HG03432 (cell line): ENCODE measurements around the gene RALGPS1.

Source experiments
- ATAC-seq: cut with Tn5 transposase; IDR thresholded peaks from one replicate; pipeline ENCODE4 v1.9.1; 2021; ENCODE audit warnings: mild to moderate bottlenecking, moderate library complexity; ENCODE audit not compliant: unreplicated experiment

The RALGPS1 gene

DNA sequence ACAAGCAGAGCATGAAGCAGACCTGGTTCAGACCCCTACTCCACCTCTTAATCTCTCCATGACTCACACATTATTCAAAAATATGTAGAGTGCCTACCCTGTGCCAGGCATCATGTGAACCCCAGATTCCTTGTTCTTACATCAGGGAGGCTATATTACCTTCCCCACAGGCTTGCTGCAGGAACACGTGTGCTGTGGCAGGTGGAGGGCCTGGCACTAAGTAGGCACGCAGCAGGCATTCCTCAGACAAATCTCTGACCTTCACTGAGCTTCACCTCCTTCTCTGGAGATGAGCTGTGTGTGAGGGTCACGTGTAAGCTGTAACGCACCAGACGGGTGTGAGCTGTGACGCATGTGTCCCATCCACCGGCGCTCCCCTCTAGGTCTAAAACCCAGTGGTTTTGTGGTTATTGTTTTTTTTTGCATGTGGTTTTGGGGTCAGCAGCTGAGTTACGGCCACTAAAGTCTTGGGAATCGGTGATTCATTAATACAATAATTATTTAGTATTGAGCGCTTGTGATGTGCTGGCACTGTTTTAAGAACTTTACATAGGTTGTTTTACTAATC lies 177.5 kb downstream of the RALGPS1 start:
- no peak for ATAC-seq

DNA sequence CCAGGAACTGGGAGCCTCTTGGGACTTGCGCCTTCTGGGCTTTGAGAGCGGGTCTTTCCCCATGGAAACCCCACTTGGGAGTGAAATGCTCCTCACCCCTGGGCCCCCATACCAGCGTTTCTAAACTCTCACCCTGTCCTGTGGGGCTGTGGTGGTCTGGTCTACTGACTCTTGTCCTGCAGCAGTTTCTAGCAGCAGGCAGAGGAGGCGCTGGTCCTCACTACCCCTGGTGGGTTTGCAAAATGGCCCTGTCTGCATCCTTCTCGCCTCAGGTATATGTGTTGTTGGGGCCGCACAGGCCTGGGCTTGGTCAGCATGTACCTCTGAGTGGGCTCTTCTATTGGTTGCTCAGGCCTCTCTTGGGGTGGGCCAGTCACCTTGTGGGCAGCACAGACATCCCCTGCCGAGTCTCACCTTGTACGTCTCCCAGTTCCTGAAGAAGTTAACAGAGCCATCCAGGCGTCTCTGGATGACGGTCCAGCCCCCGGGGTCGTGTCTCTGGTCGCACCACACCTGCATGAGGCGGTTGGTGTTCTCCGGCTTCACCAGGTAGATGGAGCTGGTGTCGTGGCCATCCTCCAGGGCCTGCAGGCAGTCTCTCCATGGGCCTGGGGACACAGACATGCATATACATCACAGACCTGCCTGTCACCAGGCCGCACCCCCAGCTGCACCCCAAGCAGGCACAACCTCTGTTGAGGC lies 178.9 kb downstream of the RALGPS1 start:
- no peak for ATAC-seq

DNA sequence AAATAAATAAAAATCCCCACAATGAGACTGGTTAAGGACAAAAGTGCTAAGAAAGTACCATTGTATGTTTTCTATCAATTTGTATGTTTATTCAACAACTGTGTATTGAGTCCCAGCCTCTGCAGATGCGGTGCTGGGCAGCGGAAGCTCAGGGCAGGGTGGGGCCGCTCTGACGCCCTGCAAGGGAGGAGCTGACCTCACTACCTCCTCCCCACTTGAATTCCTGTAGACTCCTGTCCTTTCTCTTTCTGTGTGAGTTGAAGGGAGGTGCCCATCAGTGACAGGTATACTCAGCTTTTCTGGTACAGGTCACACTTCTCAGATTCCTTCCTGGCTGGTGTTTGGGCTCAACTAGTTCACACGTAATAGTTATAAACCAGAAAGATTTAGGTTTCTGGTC lies 180.8 kb downstream of the RALGPS1 start:
- no peak for ATAC-seq

DNA sequence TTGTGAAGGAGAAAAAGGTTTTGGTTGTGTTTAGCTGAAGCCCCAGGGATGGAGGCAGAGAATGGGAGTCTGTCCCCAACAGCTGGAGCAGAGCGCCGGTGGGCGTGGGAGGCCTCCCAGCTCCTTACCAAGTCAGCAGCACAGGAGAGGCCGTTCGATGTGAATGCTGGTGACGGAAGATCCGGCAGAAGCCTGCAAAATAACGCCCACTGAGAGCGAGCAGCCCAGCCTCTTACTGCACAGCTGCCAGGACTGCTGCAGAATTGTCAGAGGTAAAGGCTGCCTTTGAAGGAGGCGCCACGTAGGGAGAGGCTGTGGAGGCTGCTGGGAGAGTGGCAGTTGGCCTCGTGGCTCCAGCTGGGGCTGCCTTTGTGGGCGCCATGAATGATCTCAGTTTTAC lies 181.6 kb downstream of the RALGPS1 start:
- ATAC-seq, result no peak

DNA sequence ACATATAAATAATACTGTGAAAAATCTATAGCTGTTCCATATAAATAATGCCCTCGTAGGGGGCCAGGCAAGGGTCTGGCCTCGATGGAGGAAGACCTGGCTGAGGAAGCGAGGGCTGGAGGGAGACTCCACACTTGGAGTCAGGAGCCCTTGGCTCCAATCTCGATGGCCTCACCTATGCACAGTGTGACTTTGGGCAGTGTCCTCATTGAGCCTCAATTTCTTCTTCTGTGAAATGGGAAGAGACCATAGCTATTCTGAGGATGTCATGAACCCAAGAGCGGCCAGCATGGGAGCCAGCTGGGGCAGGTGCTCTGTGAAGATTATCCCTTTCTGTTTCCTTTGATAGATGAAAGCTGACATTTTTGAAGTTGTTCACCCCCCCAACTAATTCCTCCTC lies 183.1 kb downstream of the RALGPS1 start:
- no peak for ATAC-seq

DNA sequence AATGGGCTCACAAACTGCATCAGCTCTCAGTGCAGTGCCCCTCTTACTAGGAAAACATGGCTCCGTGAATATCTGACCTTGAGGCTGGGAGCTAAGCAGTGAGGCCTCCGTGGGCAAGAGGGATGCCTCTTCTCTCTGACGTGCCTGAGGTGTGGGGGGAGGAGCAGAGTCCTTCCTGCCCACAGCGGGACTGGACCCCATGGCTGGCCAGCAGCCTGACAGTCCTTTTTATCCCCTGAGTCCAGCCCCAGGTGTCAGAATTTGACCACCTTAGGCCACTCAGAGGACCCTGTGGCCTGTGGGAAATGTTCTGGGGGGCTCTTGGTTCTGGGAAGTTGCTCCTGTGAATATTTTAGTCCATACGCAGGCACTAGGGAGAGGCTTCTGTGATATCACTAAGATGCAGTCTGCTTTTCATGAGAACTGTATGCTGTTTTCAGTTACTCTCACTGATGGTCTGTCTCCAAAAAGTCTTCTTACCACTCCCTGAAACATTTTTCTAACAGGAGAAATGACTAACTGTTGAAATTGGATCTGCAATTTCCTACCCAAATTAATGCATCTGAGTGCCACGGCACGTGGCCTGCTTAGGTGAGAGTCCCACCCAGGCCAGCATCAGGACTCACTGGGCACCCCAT lies 184.5 kb downstream of the RALGPS1 start:
- ATAC-seq, result no peak

DNA sequence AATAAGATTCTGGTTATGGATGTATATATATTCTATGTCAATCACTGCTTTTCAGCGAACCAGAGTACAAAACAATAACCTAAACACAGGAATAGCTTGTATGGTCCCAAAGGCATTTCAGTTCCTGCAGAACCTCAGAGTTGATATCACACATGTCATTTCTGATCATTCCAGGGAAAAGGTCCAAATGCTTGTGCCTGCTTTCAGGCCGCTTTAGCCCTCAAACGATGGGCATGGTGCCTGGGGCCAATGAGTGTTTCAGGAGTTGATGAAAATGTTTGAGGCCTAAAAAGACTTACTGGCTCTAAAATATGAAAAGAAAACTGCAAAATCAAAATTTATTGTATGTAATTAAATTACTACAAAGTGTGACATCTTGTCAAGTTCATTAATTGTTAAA lies 185.1 kb downstream of the RALGPS1 start:
- no peak for ATAC-seq

DNA sequence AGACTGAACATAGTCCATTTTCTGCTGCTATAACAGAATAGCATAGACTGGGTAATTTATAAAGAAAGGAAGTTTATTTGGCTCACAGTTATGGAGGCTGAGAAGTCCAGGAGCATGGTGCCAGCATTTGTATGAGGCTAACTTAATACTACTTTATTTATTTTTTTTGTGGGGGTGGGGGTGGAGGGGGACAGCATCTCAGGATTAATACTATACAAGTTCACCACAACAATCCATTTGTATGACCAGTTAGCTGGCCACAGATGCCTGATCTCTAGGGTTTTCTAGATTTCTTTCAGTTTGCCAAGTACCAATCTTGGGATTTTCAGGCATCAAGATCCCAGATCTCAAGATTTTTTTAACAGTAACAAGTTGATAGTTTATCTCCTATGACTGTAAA lies 187.6 kb downstream of the RALGPS1 start:
- no peak for ATAC-seq

DNA sequence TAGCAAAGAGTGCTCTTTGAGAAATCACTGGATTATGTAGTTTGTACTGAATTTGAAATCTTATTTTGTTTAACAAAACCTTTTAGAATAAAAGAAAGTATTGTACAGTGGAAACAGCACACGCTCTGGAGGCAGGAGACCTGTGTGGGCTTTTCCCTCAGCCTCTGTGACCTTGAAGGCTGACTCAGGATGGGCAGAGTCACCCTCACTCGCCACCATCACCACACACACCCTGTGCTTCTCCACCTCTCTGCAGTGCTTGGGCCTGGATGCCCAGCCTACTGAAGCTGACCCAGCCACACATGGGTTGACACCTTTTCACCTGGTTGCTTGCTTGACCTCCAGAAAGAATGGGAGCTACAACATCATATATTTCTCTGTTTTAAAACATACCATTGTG lies 188.2 kb downstream of the RALGPS1 start:
- ATAC-seq, result no peak

DNA sequence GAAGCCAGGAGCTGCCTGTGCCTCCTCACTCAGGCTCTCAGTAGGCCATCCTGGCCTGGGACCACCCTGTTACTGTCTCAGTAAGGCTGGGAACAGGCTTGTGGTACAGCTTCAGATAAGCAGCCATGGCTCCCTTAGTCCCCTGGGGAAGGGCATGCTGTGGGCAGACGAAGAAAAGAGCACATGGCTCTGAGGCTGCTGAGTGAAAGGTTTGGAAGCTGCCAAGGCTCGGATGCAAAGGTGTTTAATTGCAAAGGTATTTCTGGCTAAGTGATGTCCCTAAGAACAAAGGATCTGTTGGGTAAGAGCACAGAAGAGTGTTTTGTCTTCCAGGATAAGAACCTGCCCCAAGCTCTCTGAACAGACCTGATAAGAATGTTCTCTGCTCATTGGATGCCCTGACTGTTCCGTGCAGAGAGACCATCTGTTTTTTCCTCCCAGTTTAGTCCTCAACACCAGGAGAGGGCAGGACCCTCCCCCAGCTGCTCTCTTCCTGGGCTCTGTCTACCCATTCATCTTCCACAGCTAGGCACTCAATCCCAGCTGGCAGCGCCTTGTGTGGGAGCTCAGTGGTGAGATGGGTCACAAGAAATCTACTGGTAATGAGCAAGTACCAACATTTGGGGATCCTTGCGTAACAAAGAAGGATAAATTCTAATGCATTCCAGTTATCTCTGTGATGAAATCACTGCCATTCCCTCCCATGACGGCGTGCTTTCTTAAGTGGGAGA lies 190.2 kb downstream of the RALGPS1 start:
- ATAC-seq, result no peak

DNA sequence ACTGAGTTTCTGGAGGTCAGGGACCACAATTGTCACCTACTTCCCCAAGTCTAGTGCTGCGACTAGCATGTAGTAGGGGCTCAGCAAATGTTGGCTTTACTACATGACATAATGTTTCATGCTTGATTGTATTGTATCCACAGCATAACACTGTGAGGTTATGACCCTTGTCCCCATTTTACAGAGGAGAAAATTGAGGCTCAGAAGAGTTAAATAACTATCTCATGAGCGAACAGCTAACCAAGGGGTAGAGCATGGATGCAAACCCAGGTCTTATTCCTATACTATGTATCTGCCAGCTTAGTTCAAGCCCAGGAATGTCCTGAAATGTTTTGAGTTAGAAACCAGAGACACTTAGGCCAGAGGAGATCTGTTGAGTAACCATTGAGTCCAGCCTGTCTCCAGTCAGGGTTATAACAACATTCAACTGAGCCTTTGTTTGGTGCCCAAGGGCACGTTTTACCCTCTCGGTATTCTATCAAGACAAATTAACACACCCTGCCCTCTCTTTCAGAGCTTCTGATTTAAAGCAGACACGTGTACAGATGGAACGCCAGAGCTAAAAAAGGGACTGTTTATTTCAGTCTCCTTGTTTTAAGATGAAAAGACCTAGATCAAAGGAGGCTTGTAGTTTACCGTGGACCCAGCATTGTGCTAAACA lies 191.4 kb downstream of the RALGPS1 start:
- no peak for ATAC-seq

DNA sequence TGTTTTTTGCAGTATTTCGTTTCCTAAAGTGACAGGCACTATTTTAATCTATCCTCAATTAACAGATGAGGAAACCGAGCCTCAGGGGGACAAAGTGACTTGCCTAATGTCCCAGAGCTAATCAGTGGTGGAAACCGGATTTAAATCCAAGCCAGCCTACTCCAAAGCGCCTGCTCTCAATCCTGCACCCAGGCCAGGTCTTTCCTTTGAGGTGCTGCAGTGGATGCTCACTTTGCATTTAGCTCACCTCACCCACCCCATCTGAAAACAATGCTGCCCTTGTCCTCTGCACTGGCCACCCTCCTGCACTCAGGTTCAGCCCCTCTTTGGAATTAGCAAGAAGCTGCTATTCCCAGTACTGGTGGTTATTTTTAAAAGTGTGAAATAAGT lies 191.9 kb downstream of the RALGPS1 start:
- ATAC-seq, result no peak

DNA sequence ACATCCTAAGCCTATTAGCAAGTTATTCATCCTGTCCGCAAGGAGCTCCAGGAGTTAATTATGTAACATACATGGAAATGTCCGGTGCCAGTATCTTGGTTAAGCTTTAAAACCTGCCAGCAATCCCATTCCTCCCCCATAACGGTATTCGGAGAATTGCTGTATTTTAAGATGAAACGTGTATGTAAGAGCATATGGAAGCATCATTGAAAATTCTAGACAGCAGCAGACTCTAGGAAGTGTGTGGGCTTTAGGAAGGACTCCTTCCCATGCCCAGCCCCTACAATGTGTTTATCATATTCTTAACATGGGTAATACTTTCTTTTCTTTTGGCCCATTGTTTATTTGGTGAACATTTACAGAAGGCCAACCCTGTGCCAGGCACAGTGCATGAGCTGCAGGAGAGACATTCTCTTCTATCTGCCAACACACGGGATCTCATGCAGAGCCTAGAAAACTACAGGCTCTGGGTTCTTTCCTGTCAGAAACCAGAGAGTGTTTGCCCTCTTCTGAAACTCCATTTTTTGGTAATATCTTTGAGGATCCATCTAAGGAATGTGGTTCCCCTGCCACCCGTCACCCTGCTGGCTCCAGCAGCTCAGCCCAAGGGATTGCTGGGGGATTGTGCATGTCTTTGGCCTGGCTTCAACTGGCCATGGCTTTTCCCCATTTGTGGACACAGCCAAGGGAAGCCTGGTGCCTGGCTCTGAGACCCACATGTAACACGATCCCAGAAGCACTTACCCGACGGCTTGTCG lies 192.8 kb downstream of the RALGPS1 start:
- no peak for ATAC-seq

DNA sequence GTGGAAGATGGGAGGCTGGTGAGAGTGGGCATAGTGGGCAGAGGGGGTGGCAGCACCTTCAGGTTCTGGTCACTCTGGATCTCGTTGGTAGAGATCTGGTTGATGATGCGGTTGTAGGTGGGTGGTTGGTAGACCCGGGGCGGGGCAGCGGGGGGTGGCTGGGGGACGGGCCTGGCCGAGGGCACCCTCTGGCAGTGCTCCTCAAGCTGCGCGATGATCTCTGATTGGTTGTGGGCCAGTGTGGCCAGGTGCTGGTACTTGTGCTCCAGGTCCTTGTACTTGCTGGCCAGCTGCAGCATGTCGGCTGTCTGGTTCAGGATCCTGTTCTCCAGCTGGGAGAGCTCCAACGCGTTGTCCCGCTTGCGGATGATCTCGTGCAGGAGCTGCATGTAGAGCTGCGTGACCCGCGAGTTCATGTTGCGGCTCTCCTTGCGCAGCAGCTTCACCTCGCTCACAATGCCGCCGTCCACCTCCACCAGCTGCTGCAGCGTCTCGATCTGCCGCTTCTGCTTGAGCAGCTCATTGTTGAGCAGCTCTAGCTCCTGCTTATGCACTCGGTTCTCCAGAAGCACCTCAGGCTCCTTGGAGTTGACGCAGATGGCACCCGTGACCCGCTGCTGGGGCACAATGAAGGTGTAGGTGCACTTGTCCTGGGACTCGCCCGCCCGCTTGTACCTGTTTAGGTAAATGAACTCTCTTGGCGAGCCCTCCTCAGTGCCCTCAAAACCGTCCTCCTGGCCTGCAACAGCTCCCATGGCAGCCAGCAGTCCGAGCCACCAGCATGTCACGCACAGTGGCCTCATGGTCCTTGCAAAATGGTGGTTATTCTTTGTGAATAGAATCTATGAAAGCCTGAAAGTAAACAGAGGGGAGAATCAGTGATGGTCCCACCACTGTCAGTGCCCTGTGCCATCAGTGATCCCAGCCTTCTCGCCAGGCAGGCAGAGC lies 193.6 kb downstream of the RALGPS1 start:
- ATAC-seq, result no peak

DNA sequence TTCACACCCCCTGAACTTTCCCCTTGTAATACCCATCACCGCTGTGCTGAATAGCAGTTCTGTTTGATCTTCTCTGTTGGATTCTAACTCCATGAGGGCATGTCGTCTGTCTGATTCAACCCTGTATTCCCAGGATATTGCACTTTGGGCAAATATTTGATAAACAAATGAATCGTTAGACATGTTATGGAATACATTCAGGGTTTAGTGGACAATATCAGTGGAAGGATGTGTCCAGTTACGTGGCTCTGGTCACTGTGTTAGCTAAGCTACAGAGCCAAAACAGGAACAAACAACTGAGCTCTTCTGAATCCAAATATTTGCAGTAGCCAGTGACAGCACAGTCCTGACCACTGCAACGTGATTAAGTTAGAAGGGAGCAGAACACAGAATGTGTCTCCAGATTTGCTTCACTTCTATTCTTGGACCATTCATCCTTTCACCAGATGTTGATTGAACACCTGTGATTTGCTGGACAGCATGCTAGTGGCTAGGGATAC lies 194.7 kb downstream of the RALGPS1 start:
- no peak for ATAC-seq

DNA sequence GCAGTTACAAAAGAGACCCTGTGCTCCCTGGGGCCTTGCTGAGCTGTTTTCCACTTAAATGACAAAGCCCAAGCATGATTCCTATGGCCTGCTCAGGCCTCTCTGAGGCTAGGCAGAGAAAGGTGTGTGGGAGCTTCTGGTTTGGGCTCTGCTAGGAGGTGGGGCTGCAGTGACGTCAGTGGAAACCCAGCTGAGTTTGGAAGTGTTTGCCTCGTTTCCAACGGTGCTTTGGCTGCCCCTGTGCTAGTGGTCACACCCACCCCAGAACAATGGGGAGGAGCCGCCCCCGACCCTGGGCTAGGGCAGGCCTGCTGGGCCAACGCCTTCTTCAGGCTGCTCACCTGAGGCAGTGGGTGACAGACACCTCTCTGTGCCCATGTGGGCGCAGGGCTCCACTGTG lies 197.5 kb downstream of the RALGPS1 start:
- no peak for ATAC-seq

DNA sequence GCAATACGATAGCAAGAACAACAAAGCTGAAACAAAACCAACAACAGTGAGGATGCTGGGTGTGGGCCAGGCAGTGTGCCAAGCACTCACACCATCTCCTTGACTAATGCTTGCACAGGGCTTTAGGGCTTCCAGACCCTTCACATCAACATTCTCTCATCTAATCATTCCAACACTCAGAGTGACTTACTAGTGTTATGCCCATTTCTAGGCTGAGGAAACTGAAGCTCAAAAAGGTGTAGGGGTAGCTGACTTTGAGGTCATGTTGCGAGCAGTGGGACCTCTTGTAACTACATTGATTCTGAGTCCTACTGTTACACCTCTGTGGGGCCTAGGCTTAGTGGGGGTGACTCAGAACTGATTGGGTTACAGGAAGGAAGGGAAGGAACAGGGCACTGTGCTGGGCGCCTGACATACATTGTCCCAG lies 198.2 kb downstream of the RALGPS1 start:
- ATAC-seq, result no peak

DNA sequence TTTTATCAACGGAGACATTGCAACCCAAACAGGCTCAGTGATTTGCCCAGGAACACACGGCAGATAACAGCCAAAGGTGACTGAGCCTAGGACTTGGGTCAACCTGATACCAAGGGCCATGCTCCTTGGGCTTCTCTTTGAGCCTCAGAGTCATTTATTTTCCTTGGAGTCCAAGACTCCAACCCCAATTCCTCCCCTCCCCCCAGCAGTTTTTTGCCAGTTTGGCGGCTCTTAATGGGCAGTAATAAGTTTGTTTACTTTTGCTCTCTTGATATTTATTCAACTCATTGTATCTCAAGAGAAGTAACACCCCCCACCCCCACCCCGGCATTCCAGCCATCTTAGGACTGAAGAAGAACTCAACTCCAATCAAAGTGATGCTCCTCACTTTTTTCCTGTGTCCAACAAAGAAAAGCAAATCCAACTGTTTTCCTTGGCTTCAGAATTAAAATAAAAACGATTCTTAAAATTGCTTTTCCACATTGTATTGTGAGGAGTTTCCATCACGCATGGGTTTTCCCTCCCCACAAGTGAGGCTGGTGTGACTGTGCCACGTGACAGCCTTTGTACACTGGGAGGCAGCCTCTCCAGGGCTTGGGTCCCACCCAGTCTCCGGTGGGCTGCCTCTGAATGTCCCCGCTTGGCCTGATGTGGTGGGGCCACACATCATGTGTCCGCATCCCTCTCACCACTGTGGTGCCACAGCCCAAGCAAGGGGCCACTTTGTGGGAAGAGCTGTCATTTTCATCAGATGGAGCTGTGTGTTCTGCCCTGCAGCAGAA lies 198.8 kb downstream of the RALGPS1 start:
- ATAC-seq, result no peak

DNA sequence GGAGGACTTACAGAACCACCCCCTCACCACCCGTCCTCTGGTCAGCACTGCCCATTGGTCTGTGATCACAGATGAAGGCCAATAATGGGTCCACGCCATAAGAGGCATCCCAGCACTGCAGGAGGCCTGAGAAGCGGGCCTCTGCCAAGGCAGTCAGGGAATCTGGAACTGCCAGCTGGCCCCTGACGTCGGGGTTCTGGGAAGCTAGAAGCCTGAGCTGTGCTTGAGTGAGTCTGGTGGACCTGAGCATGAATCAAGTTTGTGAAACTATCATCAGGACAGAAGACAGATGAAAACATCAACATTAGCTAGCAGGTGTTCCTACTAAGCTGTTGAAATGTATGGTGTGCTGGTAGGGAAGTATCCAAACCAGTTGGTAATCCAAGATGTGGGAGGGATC lies 200.0 kb downstream of the RALGPS1 start:
- no peak for ATAC-seq
